H1 (cell line): Measurements from ENCODE around the gene UBXN11. TPM values are rescaled to one million over a fixed set of nuclear protein-coding genes. Genes with fewer than 3 reads are reported as not detected.

Source experiments
- CTCF ChIA-PET: fragments of 300-600 bp; sonication (Branson Sonifier 250); formaldehyde crosslinking; loops from one replicate; lab custom pipeline; 2021; ENCODE audit not compliant: partially characterized antibody; lab: Charles Lee
- POLR2A ChIA-PET: fragments of 300-600 bp; sonication (Branson Sonifier 250); formaldehyde crosslinking; loops from one replicate; lab custom pipeline; 2021; ENCODE audit warnings: inconsistent platforms; ENCODE audit not compliant: partially characterized antibody; lab: Charles Lee
- DNase-seq, 2 experiments: peaks; one replicate each; pipeline versions ENCODE4 v3.0.0 to v3.0.0-alpha.2; 2010 to 2022; ENCODE audit warnings: low spot score in 2 of 2, low read depth in 1 of 2, mixed read lengths in 1 of 2
- FAIRE-seq: peaks from 2 replicates; lab custom pipeline; 2011; peaks lifted over from hg19 to GRCh38; lab: Jason Lieb, UNC
- H2AFZ ChIP-seq: 2 replicates; pipeline ENCODE4 v1.8.1; 2012; ENCODE audit warnings: low read length, inconsistent platforms
- H2AK5ac ChIP-seq: 2 replicates; pipeline ENCODE4 v1.6.1; 2013; ENCODE audit warnings: low read depth, low read length
- H2BK120ac ChIP-seq: replicated peaks from 2 replicates; pipeline ENCODE3; 2013; ENCODE audit warnings: low read depth, low read length, inconsistent platforms
- H2BK12ac ChIP-seq: 2 replicates; pipeline ENCODE4 v1.6.1; 2013; ENCODE audit warnings: low read depth, low read length
- H2BK15ac ChIP-seq: 2 replicates; pipeline ENCODE4 v1.6.1; 2013; ENCODE audit warnings: low read length
- H2BK20ac ChIP-seq: 2 replicates; pipeline ENCODE4 v1.6.1; 2013; ENCODE audit warnings: low read length
- H2BK5ac ChIP-seq: 2 replicates; pipeline ENCODE4 v1.6.1; 2013; ENCODE audit warnings: low read depth, low read length
- H3K14ac ChIP-seq: 2 replicates; pipeline ENCODE4 v1.6.1; 2013; ENCODE audit warnings: inconsistent platforms; ENCODE audit not compliant: insufficient read length
- H3K18ac ChIP-seq: 2 replicates; pipeline ENCODE4 v1.6.1; 2013; ENCODE audit warnings: low read length; ENCODE audit errors: extremely low read depth
- H3K23ac ChIP-seq: 2 replicates; pipeline ENCODE4 v1.6.1; 2013; ENCODE audit warnings: inconsistent platforms; ENCODE audit not compliant: insufficient read length
- H3K23me2 ChIP-seq: 2 replicates; pipeline ENCODE4 v1.6.1; 2013; ENCODE audit warnings: low read depth, low read length
- H3K27ac ChIP-seq: 2 replicates; pipeline ENCODE4 v1.6.1; 2011; ENCODE audit warnings: low read depth, low read length, inconsistent platforms
- H3K27me3 ChIP-seq, 4 experiments: replicated peaks in 1 of 4; 1 replicate in 1 of 4; 2 replicates in 3 of 4; pipeline versions ENCODE4 v1.6.1 to v1.8.1; 2011 to 2013; ENCODE audit warnings: low read length in 3 of 4, mild to moderate bottlenecking in 3 of 4, inconsistent platforms in 2 of 4, mixed read lengths in 2 of 4, moderate library complexity in 1 of 4; ENCODE audit not compliant: control insufficient read depth in 3 of 4, insufficient read depth in 3 of 4; ENCODE audit errors: extremely low read depth in 1 of 4
- H3K36me3 ChIP-seq, 4 experiments: 2 replicates each; pipeline versions ENCODE4 v1.6.1 to v1.8.1; 2011 to 2013; ENCODE audit warnings: mild to moderate bottlenecking in 4 of 4, low read length in 3 of 4, moderate library complexity in 2 of 4, control low read depth in 1 of 4, inconsistent platforms in 1 of 4; ENCODE audit not compliant: insufficient read depth in 4 of 4, control insufficient read depth in 2 of 4
- H3K4ac ChIP-seq: replicated peaks from 2 replicates; pipeline ENCODE3; 2013; ENCODE audit warnings: low read length, low read depth, mixed read lengths, inconsistent platforms; ENCODE audit not compliant: insufficient read length
- H3K4me1 ChIP-seq, 4 experiments: replicated peaks in 1 of 4; 1 replicate in 1 of 4; 2 replicates in 3 of 4; pipeline versions ENCODE4 v1.6.1 to v1.8.1; 2011 to 2013; ENCODE audit warnings: low read length in 3 of 4, inconsistent platforms in 2 of 4, mixed read lengths in 1 of 4; ENCODE audit not compliant: insufficient read depth in 4 of 4, control insufficient read depth in 3 of 4
- H3K4me2 ChIP-seq, 2 experiments: 2 replicates each; pipeline versions ENCODE4 v1.6.1 to v1.8.1; 2011 to 2013; ENCODE audit warnings: low read depth in 2 of 2, low read length in 2 of 2, control low read depth in 1 of 2, inconsistent platforms in 1 of 2, mild to moderate bottlenecking in 1 of 2; ENCODE audit not compliant: insufficient read depth in 1 of 2
- H3K4me3 ChIP-seq, 4 experiments: fragments of 200-600, 300-600 bp in 1 of 4; sonication (generic), shearing (Covaris generic), sonication (Bioruptor Twin) in 1 of 4; 2 replicates each; pipeline versions ENCODE4 v1.5.1 to v1.8.1; 2011 to 2016; ENCODE audit warnings: low read length in 4 of 4, low read depth in 3 of 4, control low read depth in 2 of 4, inconsistent platforms in 2 of 4, mild to moderate bottlenecking in 2 of 4, mixed read lengths in 1 of 4, moderate library complexity in 1 of 4; ENCODE audit not compliant: insufficient read depth in 2 of 4; ENCODE audit errors: extremely low read depth in 1 of 4
- H3K56ac ChIP-seq: replicated peaks from 2 replicates; pipeline ENCODE3; 2013; ENCODE audit warnings: low read depth, mild to moderate bottlenecking, mixed read lengths, low read length, inconsistent platforms; ENCODE audit not compliant: insufficient read length
- H3K79me1 ChIP-seq: 2 replicates; pipeline ENCODE4 v1.6.1; 2013; ENCODE audit warnings: low read depth, low read length, control low read depth
- H3K79me2 ChIP-seq, 2 experiments: 2 replicates each; pipeline versions ENCODE4 v1.6.1 to v1.8.1; 2012 to 2013; ENCODE audit warnings: low read length in 2 of 2, mild to moderate bottlenecking in 2 of 2, inconsistent platforms in 1 of 2; ENCODE audit not compliant: insufficient read depth in 2 of 2, control insufficient read depth in 1 of 2
- H3K9ac ChIP-seq, 4 experiments: replicated peaks in 1 of 4; 1 replicate in 1 of 4; 2 replicates in 3 of 4; pipeline versions ENCODE4 v1.6.1 to v1.8.1; 2011 to 2013; ENCODE audit warnings: low read depth in 3 of 4, low read length in 3 of 4, control low read depth in 2 of 4, mild to moderate bottlenecking in 2 of 4, moderate library complexity in 2 of 4, inconsistent platforms in 1 of 4; ENCODE audit errors: extremely low read depth in 1 of 4
- H3K9me3 ChIP-seq, 2 experiments: 2 replicates each; pipeline versions ENCODE4 v1.6.1 to v1.8.1; 2012 to 2013; ENCODE audit warnings: mild to moderate bottlenecking in 2 of 2, moderate library complexity in 2 of 2, control low read depth in 1 of 2, inconsistent platforms in 1 of 2, low read depth in 1 of 2, low read length in 1 of 2, mixed read lengths in 1 of 2; ENCODE audit not compliant: insufficient read depth in 2 of 2
- H4K20me1 ChIP-seq, 2 experiments: replicated peaks in 1 of 2; 2 replicates each; pipeline versions ENCODE3 to v1.8.1; 2011 to 2013; ENCODE audit warnings: inconsistent platforms in 2 of 2, low read length in 2 of 2, mild to moderate bottlenecking in 1 of 2; ENCODE audit not compliant: insufficient read depth in 2 of 2, control insufficient read depth in 1 of 2
- H4K5ac ChIP-seq: 2 replicates; pipeline ENCODE4 v1.6.1; 2013; ENCODE audit warnings: low read length, low read depth, mixed read lengths, inconsistent platforms; ENCODE audit not compliant: insufficient read length
- H4K8ac ChIP-seq: 2 replicates; pipeline ENCODE4 v1.8.0; 2013; ENCODE audit warnings: mild to moderate bottlenecking, moderate library complexity, low read length, inconsistent platforms; ENCODE audit not compliant: insufficient read depth; ENCODE audit errors: extremely low read depth
- H4K91ac ChIP-seq: replicated peaks from 2 replicates; pipeline ENCODE3; 2013; ENCODE audit warnings: low read length, mixed read lengths, inconsistent platforms; ENCODE audit not compliant: insufficient read length
- ATF2 ChIP-seq: IDR thresholded peaks from 2 replicates; pipeline ENCODE4 v1.6.1; 2012; ENCODE audit warnings: low read length, inconsistent platforms
- E2F6 ChIP-seq: IDR thresholded peaks from 2 replicates; pipeline ENCODE4 v1.6.1; 2012; ENCODE audit warnings: inconsistent platforms
- MAX ChIP-seq: IDR thresholded peaks from 2 replicates; pipeline ENCODE4 v1.6.1; 2012; ENCODE audit warnings: inconsistent platforms
- NANOG ChIP-seq: IDR thresholded peaks from 2 replicates; pipeline ENCODE4 v1.6.1; 2011; ENCODE audit warnings: low read length, low read depth, mild to moderate bottlenecking, inconsistent platforms; ENCODE audit not compliant: insufficient read depth, poor library complexity, severe bottlenecking
- POLR2AphosphoS5 ChIP-seq: IDR thresholded peaks from 2 replicates; pipeline ENCODE4 v1.6.1; 2011; ENCODE audit warnings: low read depth, low read length
- TAF1 ChIP-seq: IDR thresholded peaks from 2 replicates; pipeline ENCODE4 v1.6.1; 2011; ENCODE audit warnings: mild to moderate bottlenecking, low read depth, low read length
- USF2 ChIP-seq: IDR thresholded peaks from 2 replicates; pipeline ENCODE4 v1.6.1; 2011; ENCODE audit warnings: low read length, improper control_type of control experiment
- WGBS, 2 experiments: shearing (Covaris generic) in 1 of 2; methylation state at CpG; one replicate each; pipeline versions ENCODE4 v1.1.6 to v1.1.7; 2013 to 2015; ENCODE audit warnings: low lambda C conversion rate in 2 of 2, mixed read lengths in 2 of 2, inconsistent platforms in 1 of 2, low coverage in 1 of 2, missing lambda C conversion rate in 1 of 2; ENCODE audit not compliant: insufficient replicate concordance in 2 of 2, insufficient coverage in 1 of 2, insufficient read length in 1 of 2; ENCODE audit errors: extremely low coverage in 1 of 2, missing lambda C conversion rate in 1 of 2; 5-methylcytosine and 5-hydroxymethylcytosine counted together
- polyA plus RNA-seq, 7 experiments: library from polyadenylated mRNA; depleted of rRNA in 3 of 7; stranded (reverse) in 5 of 7; unstranded in 2 of 7; fragments of >200 nt in 5 of 7; fragments of 200-250 nt in 2 of 7; gene quantifications; 1 replicate in 5 of 7; 2 replicates in 1 of 7; 4 replicates in 1 of 7; pipeline versions ENCODE4 v1.2.1 to v1.2.3, GENCODE V29; 2011 to 2013; ENCODE audit warnings: missing spikeins in 2 of 7, mixed read lengths in 2 of 7
- total RNA-seq: library from RNA; stranded (reverse); fragmentation: NEBNext Ultra II Directional; extraction: Animal tissue kit (Norgen Biotek cat#: 25700); gene quantifications from 2 replicates; pipeline ENCODE4 v1.2.1, GENCODE V29; 2021

Gene UBXN11
- total and polyA plus RNA-seq, 2 of the 8 experiments (the other 6 are each of a cell fraction or from before 2014, with no cell fraction given), result 6.3 to 10.4 TPM

- ChIA-PET POLR2A (interaction anchor here (0.7 to 5.0 kb wide), 18 partner anchors 11 to 153 kb away, joined by 3 to 29 read pairs (median 5); partner anchors contain the start of genes HMGN2, LIN28A, SH3BGRL3 and UBXN11), CTCF (interaction anchor here (0.6 to 57.0 kb wide), 17 partner anchors 8 to 227 kb away, joined by 3 to 1530 read pairs (median 3); partner anchors contain the start of genes CATSPER4, CEP85, SH3BGRL3 and UBXN11)
- Histone ChIP-seq H3K23me2 (no peaks in the 10 kb centered on the region), H3K4me2 (0 out of 4 replicates have a peak overlapping the region, but pooled peaks of 1 of the 2 experiments have one; percentile 24), H3K27ac (no peak overlapping the region), H2BK20ac (no peak overlapping the region), H3K9me3 (no peaks in the 10 kb centered on the region), H2BK15ac (peak overlapping the region; percentile 20; the same call in 1 of the 2 replicates), H3K56ac (no peak overlapping the region), H3K4me1 (peaks cover 4 to 16% (median 8%) of the 10 kb centered on the region in 4 experiments), H3K9ac (no peak overlapping the region), H3K4ac (no peak overlapping the region), H3K18ac (0 out of 2 replicates have a peak overlapping the region, but pooled peaks have one; percentile 19), H4K8ac (0 out of 2 replicates have a peak overlapping the region, but pooled peaks have one; percentile 51), H2BK5ac (no peak overlapping the region; the same call in 1 of the 2 replicates), H3K27me3 (no peaks in the 10 kb centered on the region), H3K79me1 (no peaks in the 10 kb centered on the region), H2AFZ (no peak overlapping the region), H4K91ac (peak overlapping the region; percentile 41), H3K79me2 (no peaks in the 10 kb centered on the region), H3K14ac (no peak overlapping the region), H3K23ac (no peak overlapping the region), H4K20me1 (no peaks in the 10 kb centered on the region), H3K36me3 (peaks cover 3 to 8% (median 6%) of the 10 kb centered on the region in 4 experiments; a peak in 5 of 8 replicates), H4K5ac (no peak overlapping the region), H2BK12ac (peak overlapping the region; percentile 68; the same call in 1 of the 2 replicates), H2AK5ac (no peak overlapping the region), H3K4me3 (no peak overlapping the region), H2BK120ac (no peak overlapping the region)
- FAIRE-seq, result no peak
- no peak for DNase-seq
- WGBS, 2 experiments, result 87% methylated on average over 9 of the region's 9 CpGs; no CpG with 5 or more reads in 1 of the 2 experiments
- TF ChIP-seq E2F6 (no peak), MAX (no peak), POLR2AphosphoS5 (no peak), TAF1 (no peak), NANOG (no peak), USF2 (no peak), ATF2 (no peak)
These were observed 12.1 kb upstream of the UBXN11 start for GRCh38 chr1:26318338-26319064.
